Adrenal gland (tissue), 12 donors: Measurements from ENCODE around the gene DSTN. TPM values are rescaled to one million over a fixed set of nuclear protein-coding genes. Genes with fewer than 3 reads are reported as not detected.

ENCODE experiments used
- DNase-seq, 7 donors: peaks; one replicate each; pipeline ENCODE4 v3.0.0-alpha.2; 2019 to 2020
- H3K27ac ChIP-seq, 5 donors: fragments of 200-600 bp; sonication (generic) in 4 of 5; 1 replicate in 3 of 5; 2 replicates in 2 of 5; pipeline versions ENCODE4 v1.5.1 to v1.8.0; 2016 to 2020; ENCODE audit warnings: mild to moderate bottlenecking in 1 of 5
- H3K27me3 ChIP-seq: fragments of 200-600 bp; 2 replicates; pipeline ENCODE4 v1.8.0; 2021
- H3K36me3 ChIP-seq, 2 donors: fragments of 200-600 bp; replicated peaks in 1 of 2; 1 replicate in 1 of 2; 2 replicates in 1 of 2; pipeline versions ENCODE4 v1.5.1 to v1.8.0; 2018 to 2022
- H3K4me1 ChIP-seq, 2 donors: fragments of 200-600 bp; replicated peaks in 1 of 2; 1 replicate in 1 of 2; 2 replicates in 1 of 2; pipeline versions ENCODE4 v1.5.1 to v1.8.0; 2018 to 2021
- H3K4me3 ChIP-seq, 4 donors: fragments of 200-600 bp; sonication (generic) in 3 of 4; one replicate each; pipeline ENCODE4 v1.5.1; 2016 to 2018
- H3K9me3 ChIP-seq, 3 donors: fragments of 200-600 bp; sonication (generic) in 1 of 3; replicated peaks in 1 of 3; 1 replicate in 2 of 3; 2 replicates in 1 of 3; pipeline versions ENCODE4 v1.5.1 to v1.8.0; 2016 to 2021
- POLR2A ChIP-seq, 2 donors: fragments of 450-650 bp; IDR thresholded peaks; one replicate each; pipeline ENCODE4 v1.6.1; 2017; ENCODE audit warnings: antibody characterized with exemption in 2 of 2, mild to moderate bottlenecking in 2 of 2, moderate library complexity in 1 of 2
- WGBS, 4 donors: extraction: QIAGEN DNeasy Blood & Tissue Kit in 2 of 4; methylation state at CpG; one replicate each; pipeline versions ENCODE4 v1.1.5 to v1.1.7; 2013 to 2017; 5-methylcytosine and 5-hydroxymethylcytosine counted together
- intact Hi-C, 2 donors: fragments of 100-400 bp; cut with DNase I; formaldehyde crosslinking; loops; one replicate each; pipeline versions ENCODE4 v1.14.1 to v1.15.0; 2022 to 2023
- polyA plus RNA-seq, 3 donors: library from polyadenylated mRNA; stranded (reverse); fragments of 200-250 nt in 2 of 3; fragments of 350-450 nt in 1 of 3; fragmentation: Illumina TruSeq in 1 of 3; extraction: RNeasy Lipid Tissue Mini Kit (QIAGEN cat#74804) in 1 of 3; gene quantifications; one replicate each; pipeline ENCODE4 v1.2.3, GENCODE V29; 2013 to 2014
- total RNA-seq, 9 donors: library from RNA; depleted of rRNA in 4 of 9; stranded (reverse); fragments of >200 nt in 4 of 9; fragments of 120-200 nt in 1 of 9; fragmentation: NEBNext Ultra II Directional in 1 of 9; extraction: Animal tissue kit (Norgen Biotek cat#: 25700) in 1 of 9; gene quantifications; one replicate each; pipeline versions ENCODE4 v1.1.0 to v1.2.4, GENCODE V29; 2013 to 2023
- TF ChIP-seq, protein P1 (sequence below), 6 experiments: fragments of 450-650 bp in 4 of 6; fragments of 200-600 bp in 2 of 6; sonication (generic) in 1 of 6; IDR thresholded peaks; 1 replicate in 5 of 6; 2 replicates in 1 of 6; pipeline versions ENCODE4 v1.5.1 to v1.8.0; 2016 to 2021; ENCODE audit warnings: antibody characterized with exemption in 6 of 6, mild to moderate bottlenecking in 2 of 6, moderate library complexity in 1 of 6
- donor health status: healthy with polysubstance abuse.
- donor health status: Bipolar disorder and iron deficiency.
- donor health status: DM: yes; HTN: yes; CAD: no.
- donor health status: DM: no; HTN: no; CAD: no.
- donor health status: DM: no; HTN: no; CAD: no.
- donor health status: DM: yes; HTN: yes; CAD: no.

DSTN gene
- total and polyA plus RNA-seq, 12 donors = 184 to 552 (median 273) TPM

DNA sequence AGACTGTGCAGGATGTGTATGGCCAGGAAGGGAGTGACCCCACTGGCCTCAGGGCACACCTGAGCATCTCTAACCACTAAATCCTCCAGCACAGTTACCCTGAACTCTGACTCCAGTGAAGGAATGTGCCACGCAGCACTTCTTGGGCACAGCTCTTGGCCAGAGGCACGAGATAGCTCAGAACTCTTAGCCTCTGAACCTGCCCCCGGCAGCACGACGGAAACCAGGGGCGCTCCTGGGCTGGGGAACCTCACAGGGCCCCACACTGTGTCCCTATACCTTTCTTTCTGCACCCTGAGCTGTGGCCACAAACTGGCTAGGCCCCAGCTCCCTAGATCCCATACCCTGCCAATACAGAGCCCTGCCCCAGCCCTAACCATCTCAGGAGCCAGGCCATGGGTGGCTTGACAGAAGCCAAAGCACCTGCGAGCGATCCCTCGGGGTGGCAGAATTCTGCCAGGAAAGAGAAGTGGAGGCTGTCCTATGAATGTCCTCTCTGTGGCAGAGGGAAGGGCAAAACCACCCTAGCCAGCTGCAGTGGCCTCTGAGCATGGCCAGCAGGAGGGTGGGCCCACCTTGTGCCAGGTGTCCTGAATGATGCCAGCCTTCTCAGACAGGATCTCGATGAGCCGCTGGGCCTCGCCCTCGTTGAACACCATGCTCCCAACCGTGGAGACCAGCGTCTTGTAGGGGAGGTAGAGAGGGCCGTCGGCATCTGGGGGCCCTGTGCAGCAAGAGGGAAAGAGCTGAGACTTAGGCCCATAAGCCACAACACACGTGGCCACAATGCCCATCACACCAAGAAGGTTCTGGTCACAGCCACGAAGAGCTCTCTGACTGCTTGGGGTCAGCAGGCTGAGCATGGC lies 72.8 kb downstream of the DSTN start:
- H3K27me3 ChIP-seq = no peaks in the 10 kb centered on the region
- peaks cover 12 to 54% of the 10 kb centered on the region in 2 donors for H3K4me1 ChIP-seq
- peaks cover 0 to 31% of the 10 kb centered on the region in 2 donors for H3K36me3 ChIP-seq
- intact Hi-C loops = no loop called here
- TF ChIP-seq, protein P1, sequence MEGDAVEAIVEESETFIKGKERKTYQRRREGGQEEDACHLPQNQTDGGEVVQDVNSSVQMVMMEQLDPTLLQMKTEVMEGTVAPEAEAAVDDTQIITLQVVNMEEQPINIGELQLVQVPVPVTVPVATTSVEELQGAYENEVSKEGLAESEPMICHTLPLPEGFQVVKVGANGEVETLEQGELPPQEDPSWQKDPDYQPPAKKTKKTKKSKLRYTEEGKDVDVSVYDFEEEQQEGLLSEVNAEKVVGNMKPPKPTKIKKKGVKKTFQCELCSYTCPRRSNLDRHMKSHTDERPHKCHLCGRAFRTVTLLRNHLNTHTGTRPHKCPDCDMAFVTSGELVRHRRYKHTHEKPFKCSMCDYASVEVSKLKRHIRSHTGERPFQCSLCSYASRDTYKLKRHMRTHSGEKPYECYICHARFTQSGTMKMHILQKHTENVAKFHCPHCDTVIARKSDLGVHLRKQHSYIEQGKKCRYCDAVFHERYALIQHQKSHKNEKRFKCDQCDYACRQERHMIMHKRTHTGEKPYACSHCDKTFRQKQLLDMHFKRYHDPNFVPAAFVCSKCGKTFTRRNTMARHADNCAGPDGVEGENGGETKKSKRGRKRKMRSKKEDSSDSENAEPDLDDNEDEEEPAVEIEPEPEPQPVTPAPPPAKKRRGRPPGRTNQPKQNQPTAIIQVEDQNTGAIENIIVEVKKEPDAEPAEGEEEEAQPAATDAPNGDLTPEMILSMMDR (IDR thresholded peaks at IDR 0.05) = no peak
- no peak for TF ChIP-seq POLR2A (IDR thresholded peaks at IDR 0.05)
- no peak for DNase-seq
- H3K9me3 ChIP-seq = no peaks in the 10 kb centered on the region
- no peak overlapping the region for H3K4me3 ChIP-seq
- H3K27ac ChIP-seq = peak overlapping the region in 1 of 5 donors; percentile 20
- 82 to 88% (median 85%) methylated on average over 12 to 19 of the region's 19 CpGs for WGBS, 4 donors

DNA sequence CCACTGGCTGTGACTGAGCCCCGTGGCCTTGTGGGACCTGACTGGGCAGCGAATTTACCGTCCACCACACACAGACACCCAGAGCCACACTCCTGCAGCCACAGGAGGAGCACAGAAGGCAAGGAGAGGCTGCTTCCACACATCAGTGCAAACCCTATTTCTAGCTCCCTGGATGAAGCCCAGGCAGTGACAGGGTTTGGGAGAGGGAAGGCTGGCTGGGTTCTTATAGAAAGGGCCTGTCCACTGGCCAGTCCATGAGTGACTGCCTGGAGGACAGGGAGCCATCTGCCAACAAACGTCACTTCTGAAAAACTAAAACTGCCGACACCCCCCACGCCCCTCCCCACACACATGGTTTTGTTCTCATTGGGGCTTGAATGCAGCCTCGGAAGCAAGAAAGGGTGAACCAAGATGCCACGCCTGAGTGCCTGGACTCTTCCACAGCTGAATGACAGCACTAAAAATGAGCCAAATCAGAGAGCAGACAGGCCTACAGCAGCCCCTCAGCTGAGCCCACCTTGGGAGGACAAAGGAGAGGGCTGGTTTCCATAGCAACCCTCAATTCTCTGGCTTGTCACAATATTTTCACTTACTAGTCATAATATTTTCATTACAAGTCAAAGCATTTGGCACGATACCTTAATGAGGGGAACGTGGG lies 73.8 kb downstream of the DSTN start:
- peak overlapping the region in 2 of 5 donors; percentile 37 to 55 for H3K27ac ChIP-seq
- TF ChIP-seq POLR2A (IDR thresholded peaks at IDR 0.05) = no peak
- TF ChIP-seq, protein P1 (IDR thresholded peaks at IDR 0.05) = no peak
- no peak overlapping the region for H3K4me3 ChIP-seq
- no peaks in the 10 kb centered on the region for H3K27me3 ChIP-seq
- peaks cover 21 to 61% of the 10 kb centered on the region in 2 donors for H3K4me1 ChIP-seq
- no peak for DNase-seq
- H3K36me3 ChIP-seq = peaks cover 0 to 31% of the 10 kb centered on the region in 2 donors
- no peaks in the 10 kb centered on the region for H3K9me3 ChIP-seq
- 65 to 74% (median 70%) methylated on average over 10 of the region's 10 CpGs for WGBS, 4 donors
- intact Hi-C loops = no loop called here

DNA sequence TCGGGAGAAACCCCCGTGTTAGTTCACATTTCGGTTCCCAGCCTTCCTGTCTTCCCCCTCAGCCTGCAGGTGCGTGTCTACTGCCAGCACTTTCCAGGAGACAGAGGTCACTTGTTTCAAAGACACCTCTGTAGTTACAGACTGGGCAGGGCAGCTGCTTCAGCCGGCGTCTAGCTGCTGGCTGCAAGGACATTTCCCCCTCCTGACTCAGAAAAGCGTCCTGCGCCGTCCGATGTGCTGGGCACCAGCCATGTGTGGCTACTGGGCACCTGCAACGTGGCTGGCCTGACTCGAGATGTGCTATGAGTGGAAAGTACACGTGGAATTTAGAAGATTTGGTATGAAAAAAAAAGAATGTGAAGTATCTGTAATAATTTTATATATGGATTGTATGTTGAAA lies 74.6 kb downstream of the DSTN start:
- peaks cover 0 to 31% of the 10 kb centered on the region in 2 donors for H3K36me3 ChIP-seq
- H3K9me3 ChIP-seq = no peaks in the 10 kb centered on the region
- H3K4me3 ChIP-seq = no peak overlapping the region
- peak; percentile 75 to 92 (median 88) for DNase-seq
- peaks cover 27 to 69% of the 10 kb centered on the region in 2 donors for H3K4me1 ChIP-seq
- H3K27ac ChIP-seq = peak overlapping the region in 3 of 5 donors; percentile 37 to 64 (median 55)
- TF ChIP-seq, protein P1 (IDR thresholded peaks at IDR 0.05) = no peak
- TF ChIP-seq POLR2A (IDR thresholded peaks at IDR 0.05) = peak in 1 of 2 donors; percentile 48
- H3K27me3 ChIP-seq = no peaks in the 10 kb centered on the region
- 39 to 52% (median 42%) methylated on average over 10 to 13 of the region's 13 CpGs for WGBS, 4 donors
- intact Hi-C loops = no loop called here

DNA sequence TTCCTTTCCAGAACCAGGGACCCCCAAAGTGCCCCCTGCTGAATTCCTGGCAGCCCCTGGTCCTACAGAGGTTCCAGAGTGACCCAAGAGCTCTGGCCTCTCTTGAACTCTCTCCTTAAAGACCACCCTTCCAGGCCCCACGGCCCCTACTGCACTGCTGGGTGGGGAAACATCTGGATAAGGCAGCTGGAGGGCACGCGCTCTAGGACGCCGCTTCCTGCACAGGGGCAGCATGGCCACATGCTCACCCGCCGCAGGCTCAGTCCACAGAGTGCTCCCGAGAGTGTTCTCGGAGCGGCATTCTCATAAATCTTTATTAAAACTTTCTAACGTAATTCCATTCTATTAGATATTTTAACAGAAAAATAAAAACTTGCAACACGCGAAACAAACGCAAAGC lies 75.1 kb downstream of the DSTN start:
- peaks cover 0 to 29% of the 10 kb centered on the region in 2 donors for H3K36me3 ChIP-seq
- no peak overlapping the region for H3K4me3 ChIP-seq
- no peaks in the 10 kb centered on the region for H3K27me3 ChIP-seq
- peaks cover 27 to 73% of the 10 kb centered on the region in 2 donors for H3K4me1 ChIP-seq
- 88 to 93% (median 93%) methylated on average over 12 to 14 of the region's 14 CpGs for WGBS, 4 donors
- no peaks in the 10 kb centered on the region for H3K9me3 ChIP-seq
- H3K27ac ChIP-seq = peak overlapping the region in 3 of 5 donors; percentile 37 to 64 (median 55)
- TF ChIP-seq, protein P1 (IDR thresholded peaks at IDR 0.05) = no peak
- no peak for TF ChIP-seq POLR2A (IDR thresholded peaks at IDR 0.05)
- DNase-seq = no peak
- intact Hi-C loops = no loop called here
